Urinary bladder (tissue), 4 donors: ENCODE results near the gene MSX2. TPM values are rescaled to one million over a fixed set of nuclear protein-coding genes. Genes with fewer than 3 reads are reported as not detected.
"Not testable (repeated sequence)": the region's sequence is repeated elsewhere in the genome, so short reads cannot be mapped to it uniquely, and the experiment has no call there.

Source experiments
- DNase-seq: peaks from one replicate; pipeline ENCODE4 v3.0.0-alpha.2; 2015; ENCODE audit errors: extremely low spot score
- H3K27ac ChIP-seq: one replicate; pipeline ENCODE4 v1.5.1; 2013; ENCODE audit warnings: low read depth, mild to moderate bottlenecking, moderate library complexity
- H3K36me3 ChIP-seq: one replicate; pipeline ENCODE4 v1.6.1; 2013; ENCODE audit warnings: mild to moderate bottlenecking, moderate library complexity; ENCODE audit not compliant: insufficient read depth
- H3K4me1 ChIP-seq: one replicate; pipeline ENCODE4 v1.6.1; 2013; ENCODE audit warnings: mild to moderate bottlenecking, moderate library complexity; ENCODE audit not compliant: insufficient read depth
- H3K4me3 ChIP-seq: one replicate; pipeline ENCODE4 v1.5.1; 2013; ENCODE audit warnings: low read depth, low read length
- WGBS: extraction: QIAGEN DNeasy Blood & Tissue Kit; methylation state at CpG from one replicate; pipeline ENCODE4 v1.1.7; 2013; 5-methylcytosine and 5-hydroxymethylcytosine counted together
- polyA plus RNA-seq: library from polyadenylated mRNA; stranded (reverse); fragments of 200-250 nt; gene quantifications from one replicate; pipeline ENCODE4 v1.2.3, GENCODE V29; 2013
- small RNA-seq: library from RNA; depleted of rRNA; stranded (forward); fragments of <200 nt; gene quantifications from one replicate; pipeline ENCODE3, GENCODE V24; 2014
- total RNA-seq: library from RNA; depleted of rRNA; stranded (reverse); fragments of >200 nt; gene quantifications from one replicate; pipeline ENCODE4 v1.2.3, GENCODE V29; 2014
- donor health status: healthy with polysubstance abuse.
- donor health status: healthy.

MSX2 gene
- total and polyA plus RNA-seq, 2 donors, result 11.3 to 16.4 TPM

GRCh38 chr5:174759091-174759490 is 34.7 kb downstream of the MSX2 start:
- Histone ChIP-seq H3K36me3 (no peaks in the 10 kb centered on the region), H3K4me1 (no peaks in the 10 kb centered on the region), H3K27ac (no peak overlapping the region), H3K4me3 (no peak overlapping the region)
- 79% methylated on average over 3 of the region's 3 CpGs for WGBS
- no peak for DNase-seq

- Histone ChIP-seq H3K36me3 (no peaks in the 10 kb centered on the region), H3K4me1 (no peaks in the 10 kb centered on the region), H3K27ac (no peak overlapping the region), H3K4me3 (no peak overlapping the region)
- DNase-seq, result no peak
- 87% methylated on average over 11 of the region's 11 CpGs for WGBS
Observed at GRCh38 chr5:174760721-174761120, 36.3 kb downstream of the MSX2 start.

GRCh38 chr5:174761341-174761740 is 37.0 kb downstream of the MSX2 start:
- not testable (repeated sequence) for DNase-seq

GRCh38 chr5:174764309-174764708 is 39.9 kb downstream of the MSX2 start:
- no peak for DNase-seq
- 84% methylated on average over 10 of the region's 10 CpGs for WGBS
- H3K4me1 ChIP-seq, result no peaks in the 10 kb centered on the region
- H3K4me3 ChIP-seq, result no peak overlapping the region
- no peak overlapping the region for H3K27ac ChIP-seq
- no peaks in the 10 kb centered on the region for H3K36me3 ChIP-seq

More at GRCh38 chr5:174761341-174761740, 37.0 kb downstream of the MSX2 start:
- 72% methylated on average over 1 of the region's 2 CpGs for WGBS
- not testable (repeated sequence) for H3K27ac ChIP-seq, H3K4me1 ChIP-seq, H3K4me3 ChIP-seq, H3K36me3 ChIP-seq

- 86% methylated on average over 18 of the region's 18 CpGs for WGBS
- H3K4me1 ChIP-seq, result no peaks in the 10 kb centered on the region
- no peak overlapping the region for H3K4me3 ChIP-seq
- DNase-seq, result no peak
- no peak overlapping the region for H3K27ac ChIP-seq
- no peaks in the 10 kb centered on the region for H3K36me3 ChIP-seq
Observed at GRCh38 chr5:174765540-174765939, 41.2 kb downstream of the MSX2 start.

- 65% methylated on average over 4 of the region's 4 CpGs for WGBS
- no peak for DNase-seq
- no peak overlapping the region for H3K27ac ChIP-seq
- no peak overlapping the region for H3K4me3 ChIP-seq
- H3K4me1 ChIP-seq, result no peaks in the 10 kb centered on the region
- no peaks in the 10 kb centered on the region for H3K36me3 ChIP-seq
Observed at GRCh38 chr5:174767670-174768069, 43.3 kb downstream of the MSX2 start.

- no peaks in the 10 kb centered on the region for H3K4me1 ChIP-seq
- no peak for DNase-seq
- H3K27ac ChIP-seq, result no peak overlapping the region
- no peak overlapping the region for H3K4me3 ChIP-seq
- 92% methylated on average over 4 of the region's 4 CpGs for WGBS
- no peaks in the 10 kb centered on the region for H3K36me3 ChIP-seq
Observed at GRCh38 chr5:174769005-174769404, 44.6 kb downstream of the MSX2 start.

GRCh38 chr5:174773371-174773770 is 49.0 kb downstream of the MSX2 start:
- WGBS, result 76% methylated on average over 3 of the region's 3 CpGs
- DNase-seq, result no peak
- no peak overlapping the region for H3K27ac ChIP-seq

GRCh38 chr5:174775081-174775480 is 50.7 kb downstream of the MSX2 start:
- DNase-seq, result no peak
- Histone ChIP-seq H3K4me1 (no peaks in the 10 kb centered on the region), H3K36me3 (no peaks in the 10 kb centered on the region), H3K4me3 (no peak overlapping the region), H3K27ac (no peak overlapping the region)
- WGBS, result 52% methylated on average over 3 of the region's 3 CpGs

More at GRCh38 chr5:174773371-174773770, 49.0 kb downstream of the MSX2 start:
- Histone ChIP-seq H3K4me1 (no peaks in the 10 kb centered on the region), H3K36me3 (no peaks in the 10 kb centered on the region), H3K4me3 (no peak overlapping the region)

GRCh38 chr5:174777111-174777510 is 52.7 kb downstream of the MSX2 start:
- Histone ChIP-seq H3K36me3 (no peaks in the 10 kb centered on the region), H3K4me3 (no peak overlapping the region), H3K27ac (no peak overlapping the region), H3K4me1 (no peaks in the 10 kb centered on the region)
- WGBS, result 79% methylated on average over 6 of the region's 6 CpGs
- DNase-seq, result peak; percentile 74

GRCh38 chr5:174777583-174777982 is 53.2 kb downstream of the MSX2 start:
- Histone ChIP-seq H3K27ac (no peak overlapping the region), H3K4me3 (no peak overlapping the region), H3K4me1 (no peaks in the 10 kb centered on the region), H3K36me3 (no peaks in the 10 kb centered on the region)
- 64% methylated on average over 2 of the region's 2 CpGs for WGBS
- no peak for DNase-seq

Small RNA genes within 50 kb of the gene (small RNA-seq; reads per million reads assigned to genes)
- gene MIR4634, result not detected
